H1 (cell line): ENCODE measurements around the gene RAB11FIP3.

ENCODE experiments used
- EZH2 ChIP-seq: fragments of 200-600 bp; sonication (generic); IDR thresholded peaks from 2 replicates; pipeline ENCODE4 v1.7.1; 2012; ENCODE audit warnings: low read depth, mild to moderate bottlenecking, moderate library complexity, low read length, inconsistent platforms; ENCODE audit not compliant: severe bottlenecking
- RNF2 ChIP-seq: fragments of 200-900, 300-1000 bp; sonication (generic); IDR thresholded peaks from 2 replicates; pipeline ENCODE4 v1.7.1; 2016; ENCODE audit warnings: borderline replicate concordance, low read depth, mild to moderate bottlenecking, antibody characterized with exemption, low read length; ENCODE audit not compliant: poor library complexity, severe bottlenecking; ENCODE audit errors: missing control alignments
- RXRA ChIP-seq: IDR thresholded peaks from 2 replicates; pipeline ENCODE4 v1.6.1; 2011; ENCODE audit warnings: low read depth, mild to moderate bottlenecking, low read length, moderate library complexity; ENCODE audit not compliant: insufficient read depth
- SP4 ChIP-seq: IDR thresholded peaks from 2 replicates; pipeline ENCODE4 v1.6.1; 2012; ENCODE audit warnings: low read length, inconsistent platforms
- SRF ChIP-seq: IDR thresholded peaks from 2 replicates; pipeline ENCODE4 v1.6.1; 2011; ENCODE audit warnings: mild to moderate bottlenecking, low read depth, low read length, moderate library complexity
- TAF1 ChIP-seq: IDR thresholded peaks from 2 replicates; pipeline ENCODE4 v1.6.1; 2011; ENCODE audit warnings: mild to moderate bottlenecking, low read depth, low read length
- TF ChIP-seq, protein P1 (sequence below), 3 experiments: IDR thresholded peaks; 1 replicate in 2 of 3; 2 replicates in 1 of 3; pipeline versions ENCODE4 v1.5.1 to v1.6.1; 2011; ENCODE audit warnings: low read length in 3 of 3, mild to moderate bottlenecking in 3 of 3, inconsistent platforms in 2 of 3, low read depth in 1 of 3, moderate library complexity in 1 of 3; ENCODE audit not compliant: insufficient read depth in 1 of 3; ENCODE audit errors: control extremely low read depth in 1 of 3

DNA sequence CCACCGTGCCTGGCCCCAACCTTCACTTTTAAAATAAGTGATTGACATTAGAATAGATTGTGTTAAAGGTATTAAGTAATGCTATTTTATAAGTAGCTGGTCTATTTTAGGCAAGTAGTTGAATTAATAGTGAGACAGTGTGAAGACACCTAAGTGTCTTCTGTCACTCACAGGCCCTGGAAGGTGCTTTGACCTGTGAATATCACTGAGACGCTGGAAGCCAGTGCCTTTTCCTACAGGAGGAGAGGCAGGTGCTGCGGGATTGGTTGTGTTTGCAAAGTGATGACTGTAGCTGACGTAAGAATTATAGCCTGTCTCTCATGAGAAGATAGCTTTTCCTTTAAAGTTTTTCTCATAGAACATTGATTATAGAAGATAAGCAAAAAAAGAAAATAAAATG, 45.0 kb downstream of the RAB11FIP3 start:
- TF ChIP-seq RNF2 (no peak), RXRA (no peak), SRF (no peak), SP4 (no peak), EZH2 (no peak), TAF1 (no peak)
- TF ChIP-seq, protein P1, sequence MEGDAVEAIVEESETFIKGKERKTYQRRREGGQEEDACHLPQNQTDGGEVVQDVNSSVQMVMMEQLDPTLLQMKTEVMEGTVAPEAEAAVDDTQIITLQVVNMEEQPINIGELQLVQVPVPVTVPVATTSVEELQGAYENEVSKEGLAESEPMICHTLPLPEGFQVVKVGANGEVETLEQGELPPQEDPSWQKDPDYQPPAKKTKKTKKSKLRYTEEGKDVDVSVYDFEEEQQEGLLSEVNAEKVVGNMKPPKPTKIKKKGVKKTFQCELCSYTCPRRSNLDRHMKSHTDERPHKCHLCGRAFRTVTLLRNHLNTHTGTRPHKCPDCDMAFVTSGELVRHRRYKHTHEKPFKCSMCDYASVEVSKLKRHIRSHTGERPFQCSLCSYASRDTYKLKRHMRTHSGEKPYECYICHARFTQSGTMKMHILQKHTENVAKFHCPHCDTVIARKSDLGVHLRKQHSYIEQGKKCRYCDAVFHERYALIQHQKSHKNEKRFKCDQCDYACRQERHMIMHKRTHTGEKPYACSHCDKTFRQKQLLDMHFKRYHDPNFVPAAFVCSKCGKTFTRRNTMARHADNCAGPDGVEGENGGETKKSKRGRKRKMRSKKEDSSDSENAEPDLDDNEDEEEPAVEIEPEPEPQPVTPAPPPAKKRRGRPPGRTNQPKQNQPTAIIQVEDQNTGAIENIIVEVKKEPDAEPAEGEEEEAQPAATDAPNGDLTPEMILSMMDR (IDR thresholded peaks at IDR 0.05; ENCODE audit: control extremely low read depth in 1 of 3, insufficient read depth in 1 of 3, low read depth in 1 of 3, low read length in 3 of 3), result no peak
